ENCODE data around the gene CORO6.

Gene CORO6

GRCh38 chr17:29633886-29634285 lies 11.2 kb upstream of the CORO6 start:
- no peak for DNase-seq (ENCODE audit: low read depth in 1 of 2, low spot score in 1 of 2)

DNA sequence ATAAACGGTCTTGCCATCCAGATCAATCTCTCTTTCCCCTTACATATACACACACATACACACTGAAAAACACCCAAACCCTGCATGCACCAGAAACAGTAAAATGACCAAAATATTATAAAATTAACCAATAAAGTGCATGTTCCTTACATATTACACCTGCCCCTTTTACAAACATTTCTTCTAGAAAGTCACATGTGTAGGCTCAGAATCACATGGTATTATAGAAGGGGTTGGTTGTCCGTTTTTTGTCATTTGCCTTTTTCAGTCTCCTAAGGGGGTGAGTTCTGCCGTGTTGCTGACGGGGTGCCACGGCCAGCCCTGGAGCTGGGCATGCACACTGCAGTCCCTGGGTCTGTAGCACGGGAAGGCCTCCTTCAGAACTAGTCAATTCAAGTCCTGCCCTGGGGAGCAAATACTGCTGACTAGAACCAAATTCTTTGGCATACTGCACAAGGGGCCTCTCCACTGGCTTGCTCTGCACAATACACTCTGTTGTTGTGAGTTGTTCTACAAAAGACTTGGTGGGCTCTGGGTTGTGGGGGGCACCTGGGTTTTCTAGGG lies 8.0 kb upstream of the CORO6 start:
- DNase-seq (ENCODE audit: low read depth in 1 of 2, low spot score in 1 of 2): no peak

DNA sequence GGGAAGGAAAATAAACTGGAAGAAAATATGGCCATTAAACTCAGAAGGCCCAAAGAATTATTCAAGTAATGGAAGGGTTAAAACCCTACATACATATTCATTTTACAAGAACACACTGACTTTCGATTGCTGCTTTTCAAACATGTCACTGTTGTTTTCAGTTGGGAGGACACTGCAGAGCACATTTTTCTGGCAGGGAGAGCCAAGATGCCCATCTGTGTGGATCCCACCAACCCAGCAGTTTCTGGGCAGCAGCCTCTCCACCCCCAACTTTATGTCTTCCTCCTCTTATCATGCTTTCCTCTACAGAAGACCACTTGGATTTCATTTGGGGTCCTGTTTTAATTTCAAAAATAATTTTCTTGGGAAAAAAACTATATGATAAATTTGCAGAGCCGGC lies 7.1 kb upstream of the CORO6 start:
- no peak for DNase-seq (ENCODE audit: low read depth in 1 of 2, low spot score in 1 of 2)

DNA sequence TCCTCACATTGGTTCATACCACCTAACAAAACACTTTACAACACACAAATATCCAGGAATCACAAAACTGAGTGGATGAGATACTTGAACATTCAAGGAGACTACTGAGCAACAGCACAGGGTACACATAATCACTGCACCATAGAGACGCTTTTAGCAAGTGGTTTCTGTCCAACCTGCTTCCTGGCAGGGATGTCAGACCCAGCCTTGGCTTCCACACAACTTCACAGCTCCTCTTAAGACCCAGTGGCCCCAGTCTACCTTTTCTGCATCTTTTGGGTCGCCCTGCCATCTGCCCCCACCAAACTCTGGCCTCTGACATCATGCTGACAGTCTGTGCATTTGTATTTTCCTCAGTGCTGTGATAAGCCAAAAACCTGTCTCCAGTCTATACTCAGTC lies 5.9 kb upstream of the CORO6 start:
- no peak for DNase-seq (ENCODE audit: low read depth in 1 of 2, low spot score in 1 of 2)

DNA sequence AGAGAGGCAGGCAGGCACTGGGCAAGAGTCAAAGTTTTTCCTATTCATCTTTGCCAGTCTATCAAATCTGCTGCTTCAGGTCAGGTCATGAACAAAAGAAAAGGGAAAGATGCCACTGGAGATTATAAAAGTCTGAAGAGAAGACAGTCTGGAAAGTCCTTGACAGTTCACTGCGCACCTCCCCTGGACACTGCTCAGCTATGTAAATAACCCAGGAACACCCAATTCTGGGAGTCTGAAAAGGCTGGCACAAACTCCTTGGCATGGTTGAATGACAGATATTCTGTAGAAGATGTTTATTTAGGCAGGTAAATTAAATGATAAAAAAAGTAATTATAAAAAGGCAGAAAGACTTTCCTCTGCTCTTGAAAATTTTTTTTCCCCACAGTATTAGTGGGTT lies 5.2 kb upstream of the CORO6 start:
- DNase-seq (ENCODE audit: low read depth in 1 of 2, low spot score in 1 of 2): no peak

GRCh38 chr17:29625037-29625750 lies 2.5 kb upstream of the CORO6 start:
- DNase-seq (ENCODE audit: low read depth in 1 of 2, low spot score in 1 of 2): no peak

- no peak for DNase-seq (ENCODE audit: low read depth in 1 of 2, low spot score in 1 of 2)
These were observed 1.9 kb upstream of the CORO6 start for GRCh38 chr17:29624586-29624985.

- no peak for DNase-seq (ENCODE audit: low read depth in 1 of 2, low spot score in 1 of 2)
These were observed 553 bp upstream of the CORO6 start for GRCh38 chr17:29623283-29623647.

GRCh38 chr17:29621751-29622194 lies 939 bp downstream of the CORO6 start:
- no peak for DNase-seq (ENCODE audit: low read depth in 1 of 2, low spot score in 1 of 2)

DNA sequence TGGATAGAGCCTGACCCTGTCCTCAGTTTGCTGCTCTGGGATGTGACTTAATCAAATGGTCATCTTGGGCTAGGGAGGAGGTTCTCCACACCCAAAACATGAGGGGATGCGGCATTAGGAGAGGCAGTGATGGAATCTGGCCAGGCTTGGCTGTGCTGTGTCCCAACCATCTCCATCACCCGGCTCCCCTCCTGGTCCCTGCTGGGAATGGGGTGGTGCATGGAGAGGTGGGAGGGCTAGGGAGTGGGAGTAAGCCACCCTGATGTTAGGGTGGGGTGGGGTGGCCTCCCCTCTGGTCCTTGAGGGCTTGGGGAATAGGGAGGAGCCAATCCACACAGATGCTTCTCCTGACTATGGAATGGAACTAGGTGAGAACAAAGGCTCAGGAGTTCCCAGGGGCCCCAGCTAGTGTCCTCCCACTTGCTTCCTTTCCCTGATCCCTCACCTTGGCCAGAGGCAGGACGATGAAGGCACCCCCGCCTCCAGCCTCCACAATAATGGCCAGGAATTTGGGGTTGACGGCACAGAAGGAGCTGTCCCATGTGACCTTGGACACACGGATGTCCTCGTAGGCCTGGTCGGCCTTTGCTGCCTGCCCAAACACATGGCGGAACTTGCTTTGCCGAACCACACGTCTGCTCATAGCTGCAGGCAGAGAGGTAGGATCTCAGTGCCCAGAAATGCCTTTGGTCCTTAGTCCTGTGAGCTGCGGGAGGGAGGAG lies 1.8 kb downstream of the CORO6 start:
- no peak for DNase-seq (ENCODE audit: low read depth in 1 of 2, low spot score in 1 of 2)

GRCh38 chr17:29620271-29620670 lies 2.4 kb downstream of the CORO6 start:
- no peak for DNase-seq (ENCODE audit: low read depth in 1 of 2, low spot score in 1 of 2)

GRCh38 chr17:29619251-29619650 lies 3.5 kb downstream of the CORO6 start:
- DNase-seq (ENCODE audit: low read depth in 1 of 2, low spot score in 1 of 2): no peak

- DNase-seq (ENCODE audit: low read depth in 1 of 2, low spot score in 1 of 2): no peak
These were observed 4.2 kb downstream of the CORO6 start for GRCh38 chr17:29618272-29619065.

- DNase-seq (ENCODE audit: low read depth in 1 of 2, low spot score in 1 of 2): peak; percentile 76 to 79
These were observed 5.0 kb downstream of the CORO6 start for GRCh38 chr17:29617481-29618271.

DNA sequence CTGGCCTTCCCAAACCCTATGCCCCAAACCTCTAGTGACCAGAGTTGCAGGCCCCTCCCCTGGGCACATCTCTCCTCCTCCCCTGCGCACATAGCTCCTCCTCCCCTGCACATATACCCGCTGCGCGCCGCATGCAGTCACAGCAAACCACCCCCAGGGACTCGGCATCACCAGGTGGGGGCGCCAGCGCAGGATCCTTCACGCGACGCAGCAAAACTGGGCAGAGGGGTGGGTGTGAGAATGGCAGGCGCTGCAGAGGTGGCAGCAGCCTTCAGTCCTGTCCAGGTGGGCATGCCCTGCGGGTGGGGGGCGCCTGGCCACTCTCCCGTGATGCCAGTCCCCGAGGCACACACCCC lies 5.6 kb downstream of the CORO6 start:
- DNase-seq (ENCODE audit: low read depth in 1 of 2, low spot score in 1 of 2): peak; percentile 85 to 87

GRCh38 chr17:29616300-29617048 lies 6.2 kb downstream of the CORO6 start:
- no peak for DNase-seq (ENCODE audit: low read depth in 1 of 2, low spot score in 1 of 2)

DNA sequence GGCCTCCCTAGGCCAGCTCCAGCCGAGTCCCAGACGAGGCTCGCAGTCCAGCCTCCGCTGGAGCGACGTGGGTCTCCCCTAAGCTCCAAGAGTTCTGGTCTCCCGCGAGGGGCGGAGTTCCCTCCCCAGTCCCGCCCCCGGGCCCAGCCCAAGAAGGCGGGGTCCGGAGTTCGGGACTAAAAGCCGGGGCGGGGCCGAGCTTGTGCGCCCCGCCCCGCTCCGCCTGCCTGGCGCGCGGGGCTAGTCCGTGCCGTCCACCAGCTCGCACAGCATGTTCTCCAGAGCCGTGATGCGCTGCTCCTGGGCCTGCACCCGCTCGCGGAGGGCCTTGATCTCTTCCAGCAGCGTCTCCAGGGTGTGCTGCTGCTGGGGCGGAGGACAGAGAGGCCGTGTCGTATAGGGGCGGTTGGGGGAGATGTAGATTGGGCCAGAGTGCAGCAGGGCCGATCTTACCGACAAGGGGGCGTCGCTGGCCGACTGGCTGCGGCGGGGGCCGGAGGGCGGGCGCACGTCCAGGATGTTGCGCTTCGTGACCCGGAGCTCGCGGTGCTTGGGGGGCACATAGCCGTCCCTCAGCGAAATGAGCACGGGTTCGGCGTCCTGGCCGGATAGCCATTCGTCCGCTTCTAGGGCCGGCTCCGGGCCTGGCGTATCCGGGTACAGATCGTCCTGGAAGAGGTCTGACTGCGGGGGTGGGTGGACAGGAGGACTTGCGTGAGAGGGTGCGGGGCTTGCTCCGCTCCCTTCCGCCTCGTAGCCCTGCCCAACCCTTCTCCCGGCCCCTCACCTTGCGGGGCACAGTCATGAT lies 7.0 kb downstream of the CORO6 start:
- DNase-seq (ENCODE audit: low read depth in 1 of 2, low spot score in 1 of 2): peak; percentile 67 to 78

- DNase-seq (ENCODE audit: low read depth in 1 of 2, low spot score in 1 of 2): no peak
These were observed 7.7 kb downstream of the CORO6 start for GRCh38 chr17:29615048-29615385.

- no peak for DNase-seq (ENCODE audit: low read depth in 1 of 2, low spot score in 1 of 2)
These were observed 8.2 kb downstream of the CORO6 start for GRCh38 chr17:29614349-29615047.
